A549 (cell line): ENCODE results near the gene ANGPT4. TPM values are rescaled to one million over a fixed set of nuclear protein-coding genes. Genes with fewer than 3 reads are reported as not detected.

Source experiments
- ATAC-seq, 2 experiments: fragments of 200-7000 bp in 1 of 2; fragments of >200 bp in 1 of 2; cut with Nextera tagmentation in 1 of 2; cut with Tn5 transposase in 1 of 2; 3 replicates each; pipeline versions ENCODE4 v1.8.0 to v1.9.1; 2018 to 2020; ENCODE audit warnings: mild to moderate bottlenecking in 1 of 2, moderate library complexity in 1 of 2
- CTCF ChIA-PET: fragments of 300-600 bp; sonication (Branson Sonifier 250); formaldehyde crosslinking; extraction: SDS; loops from one replicate; lab custom pipeline; 2021; ENCODE audit warnings: antibody characterized with exemption, inconsistent platforms; lab: Yijun Ruan, JAX
- POLR2A ChIA-PET: fragments of 350-600 bp; formaldehyde crosslinking; extraction: SDS; loops from one replicate; lab custom pipeline; 2021; ENCODE audit warnings: antibody characterized with exemption, inconsistent platforms; lab: Yijun Ruan, JAX
- DNase-seq, 2 experiments: peaks; one replicate each; pipeline versions ENCODE4 v3.0.0 to v3.0.0-alpha.2; 2011 to 2016; ENCODE audit warnings: low read depth in 1 of 2, low spot score in 1 of 2
- FAIRE-seq: peaks from 2 replicates; lab custom pipeline; 2011; peaks lifted over from hg19 to GRCh38; lab: Jason Lieb, UNC
- H3K27ac ChIP-seq, 2 experiments: fragments of >200 bp; sonication (Bioruptor Twin); formaldehyde crosslinking; 3 replicates each; pipeline ENCODE4 v1.5.1; 2016 to 2017
- H3K4me1 ChIP-seq: fragments of >200 bp; sonication (Bioruptor Twin); formaldehyde crosslinking; 3 replicates; pipeline ENCODE4 v1.6.1; 2016
- H3K4me2 ChIP-seq: fragments of >200 bp; sonication (Bioruptor Twin); formaldehyde crosslinking; 3 replicates; pipeline ENCODE4 v1.6.1; 2016
- H3K4me3 ChIP-seq: fragments of >200 bp; sonication (Bioruptor Twin); formaldehyde crosslinking; 3 replicates; pipeline ENCODE4 v1.5.1; 2016
- H3K9me3 ChIP-seq: fragments of >200 bp; sonication (Bioruptor Twin); formaldehyde crosslinking; 3 replicates; pipeline ENCODE4 v1.6.1; 2016
- ATOH8 ChIP-seq: fragments of 250-450 bp; sonication (Bioruptor Pico); IDR thresholded peaks from 2 replicates; pipeline ENCODE4 v1.5.0; 2020; ENCODE audit warnings: low read depth, mild to moderate bottlenecking, moderate library complexity
- CHD4 ChIP-seq: fragments of 200-600 bp; sonication (generic); IDR thresholded peaks from 2 replicates; pipeline ENCODE4 v1.6.1; 2016; ENCODE audit warnings: antibody characterized with exemption, mild to moderate bottlenecking, borderline replicate concordance
- CTCF ChIP-seq: fragments of >200 bp; sonication (Bioruptor Twin); formaldehyde crosslinking; IDR thresholded peaks from 3 replicates; pipeline ENCODE4 v1.5.1; 2016
- EHMT2 ChIP-seq: fragments of 200-600 bp; sonication (generic); IDR thresholded peaks from 2 replicates; pipeline ENCODE4 v1.6.1; 2016; ENCODE audit warnings: antibody characterized with exemption, low read depth, mild to moderate bottlenecking, moderate library complexity
- ELK1 ChIP-seq: fragments of 150-350 bp; IDR thresholded peaks from 2 replicates; pipeline ENCODE4 v1.6.1; 2014; ENCODE audit warnings: low read depth, mild to moderate bottlenecking, low read length
- FOSL2 ChIP-seq, 2 experiments: fragments of 450-650 bp in 1 of 2; fragments of >200 bp in 1 of 2; sonication (Bioruptor Twin) in 1 of 2; formaldehyde crosslinking; IDR thresholded peaks; 2 replicates each; pipeline versions ENCODE4 v1.5.0 to v1.6.1; 2016 to 2020; ENCODE audit warnings: mild to moderate bottlenecking in 1 of 2, moderate library complexity in 1 of 2
- HES2 ChIP-seq: fragments of >200 bp; sonication (Bioruptor Twin); formaldehyde crosslinking; IDR thresholded peaks from 2 replicates; pipeline ENCODE4 v1.6.1; 2016
- JUNB ChIP-seq: fragments of >200 bp; sonication (Bioruptor Twin); formaldehyde crosslinking; IDR thresholded peaks from 2 replicates; pipeline ENCODE4 v1.6.1; 2016
- KDM1A ChIP-seq: fragments of 200-600 bp; sonication (generic); IDR thresholded peaks from 2 replicates; pipeline ENCODE4 v1.6.1; 2016; ENCODE audit warnings: low read depth, mild to moderate bottlenecking
- MAFK ChIP-seq: fragments of 450-650 bp; IDR thresholded peaks from 2 replicates; pipeline ENCODE4 v1.6.1; 2014; ENCODE audit not compliant: partially characterized antibody
- MAX ChIP-seq: IDR thresholded peaks from 2 replicates; pipeline ENCODE4 v1.6.1; 2012
- MAZ ChIP-seq: fragments of 150-350 bp; IDR thresholded peaks from 2 replicates; pipeline ENCODE4 v1.6.1; 2014; ENCODE audit warnings: antibody characterized with exemption, low read depth, low read length, borderline replicate concordance
- MYC ChIP-seq: IDR thresholded peaks from 2 replicates; pipeline ENCODE4 v1.6.1; 2012; ENCODE audit warnings: mild to moderate bottlenecking, inconsistent platforms, low read length, improper control_type of control experiment, borderline replicate concordance
- NR3C1 ChIP-seq: fragments of >200 bp; sonication (Bioruptor Twin); formaldehyde crosslinking; IDR thresholded peaks from 3 replicates; pipeline ENCODE4 v1.6.1; 2017
- RNF2 ChIP-seq: fragments of 200-600 bp; sonication (generic); IDR thresholded peaks from 2 replicates; pipeline ENCODE4 v1.6.1; 2016; ENCODE audit warnings: low read depth, mild to moderate bottlenecking, antibody characterized with exemption, moderate library complexity, borderline replicate concordance
- SMC3 ChIP-seq: fragments of >200 bp; sonication (Bioruptor Twin); formaldehyde crosslinking; IDR thresholded peaks from 3 replicates; pipeline ENCODE4 v1.6.1; 2018; ENCODE audit warnings: inconsistent platforms
- TP53 ChIP-seq: fragments of 250-450 bp; sonication (Bioruptor Pico); IDR thresholded peaks from 2 replicates; pipeline ENCODE4 v1.5.0; 2021; ENCODE audit warnings: mild to moderate bottlenecking, moderate library complexity
- USF2 ChIP-seq: fragments of 450-650 bp; IDR thresholded peaks from 2 replicates; pipeline ENCODE4 v1.6.1; 2014; ENCODE audit warnings: antibody characterized with exemption
- ZC3H11A ChIP-seq: fragments of 450-650 bp; IDR thresholded peaks from 2 replicates; pipeline ENCODE4 v1.6.1; 2014; ENCODE audit warnings: antibody characterized with exemption, mild to moderate bottlenecking
- ZFP36 ChIP-seq: fragments of 450-650 bp; IDR thresholded peaks from 2 replicates; pipeline ENCODE4 v1.6.1; 2014; ENCODE audit warnings: borderline replicate concordance; ENCODE audit not compliant: partially characterized antibody
- ZNF302 ChIP-seq: fragments of 250-450 bp; sonication (Bioruptor Pico); IDR thresholded peaks from 2 replicates; pipeline ENCODE4 v1.9.0; 2021; ENCODE audit warnings: inconsistent platforms, mild to moderate bottlenecking, moderate library complexity
- ZSCAN20 ChIP-seq: fragments of 250-450 bp; sonication (Bioruptor Pico); IDR thresholded peaks from 2 replicates; pipeline ENCODE4 v1.8.0; 2022; ENCODE audit warnings: mild to moderate bottlenecking, moderate library complexity
- WGBS: methylation state at CpG from one replicate; pipeline ENCODE4 v1.1.6; 2017; ENCODE audit errors: missing lambda C conversion rate; 5-methylcytosine and 5-hydroxymethylcytosine counted together
- polyA plus RNA-seq, 4 experiments: library from polyadenylated mRNA; depleted of rRNA in 3 of 4; stranded (reverse); fragments of >200 nt; fragmentation: RNase III in 1 of 4; extraction: RNeasy Plus Mini Kit Qiagen cat#74134 plus additional on column Dnase treatment in 1 of 4; gene quantifications; 2 replicates in 3 of 4; 3 replicates in 1 of 4; pipeline ENCODE4 v1.2.3, GENCODE V29; 2011 to 2017

Gene ANGPT4
- polyA plus RNA-seq, 2 of the 4 experiments (the other 2 are of a cell fraction), result 0.04 TPM; not detected in 1

GRCh38 chr20:833450-834150 lies 82.5 kb downstream of the ANGPT4 start, which contains the start of gene FAM110A (continued):
- TF ChIP-seq HES2, result no peak
- peak; percentile 73; the same call in 1 of the 2 replicates for TF ChIP-seq KDM1A
- no peak for TF ChIP-seq ZNF302 (CRISPR knock-in tag)
- no peak for TF ChIP-seq MAZ
- TF ChIP-seq ZFP36, result no peak
- TF ChIP-seq FOSL2 (IDR thresholded peaks at IDR 0.05), result no peak
- no peak for TF ChIP-seq FOSL2 (CRISPR knock-in tag; IDR thresholded peaks at IDR 0.05)
- no peak for TF ChIP-seq TP53 (CRISPR knock-in tag)
- TF ChIP-seq MYC, result 0 out of 2 replicates have a peak, but pooled peaks have one; percentile 16
- no peak for TF ChIP-seq ZSCAN20
- no peak for TF ChIP-seq ATOH8
- 0 out of 2 replicates have a peak, but pooled peaks have one; percentile 24 for TF ChIP-seq RNF2
- peak; percentile 87 for TF ChIP-seq MAX
- TF ChIP-seq USF2, result no peak
- TF ChIP-seq SMC3, result peak; percentile 10; the same call in 1 of the 3 replicates

GRCh38 chr20:833121-833449 lies 83.0 kb downstream of the ANGPT4 start:
- TF ChIP-seq MYC (no peak), MAFK (peak; percentile 69)
- no peak for FAIRE-seq
- Histone ChIP-seq H3K27ac (peak overlapping the region; percentile 86 to 92), H3K4me2 (peak overlapping the region; percentile 75), H3K4me3 (peak overlapping the region; percentile 75), H3K4me1 (peaks cover 6% of the 10 kb centered on the region; the same call in 2 of the 3 replicates), H3K9me3 (no peaks in the 10 kb centered on the region)
- ChIA-PET POLR2A (interaction anchor here (0.7 to 1.5 kb wide), 4 partner anchors 8 to 284 kb away, joined by 3 to 6 read pairs (median 4); no protein-coding TSS in a partner anchor), CTCF (interaction anchor here (0.7 to 22.7 kb wide), 13 partner anchors 8 to 380 kb away, joined by 3 to 872 read pairs (median 4); no protein-coding TSS in a partner anchor)
- ATAC-seq, result peak in 1 of 2 experiments; percentile 22; a peak in 2 of 6 replicates
- WGBS, result 21% methylated on average over 4 of the region's 4 CpGs
- no peak for DNase-seq

GRCh38 chr20:831956-832355 lies 84.2 kb downstream of the ANGPT4 start:
- no peak for TF ChIP-seq EHMT2
- no peak for TF ChIP-seq CHD4
- no peak for TF ChIP-seq MYC
- TF ChIP-seq NR3C1, result no peak
- TF ChIP-seq ATOH8, result no peak
- no peak for TF ChIP-seq ZC3H11A
- no peak for TF ChIP-seq ZFP36
- TF ChIP-seq JUNB, result no peak
- no peak for TF ChIP-seq CTCF
- no peak for TF ChIP-seq ELK1
- ATAC-seq (no peak), DNase-seq (no peak), FAIRE-seq (no peak)
- no peak overlapping the region for H3K4me2 ChIP-seq
- peaks cover 6% of the 10 kb centered on the region; the same call in 2 of the 3 replicates for H3K4me1 ChIP-seq
- H3K27ac ChIP-seq, result no peak overlapping the region
- no peaks in the 10 kb centered on the region for H3K9me3 ChIP-seq
- ChIA-PET CTCF (interaction anchor here (0.9 to 22.7 kb wide), 8 partner anchors 9 to 129 kb away, joined by 3 to 872 read pairs (median 4); no protein-coding TSS in a partner anchor), POLR2A (no interaction called here)
- 98% methylated on average over 3 of the region's 3 CpGs for WGBS
- H3K4me3 ChIP-seq, result no peak overlapping the region
